ENCODE results near the gene TBC1D1.

Gene TBC1D1

GRCh38 chr4:38178392-38178995, 287.6 kb downstream of the TBC1D1 start:
- DNase-seq = no peak

DNA sequence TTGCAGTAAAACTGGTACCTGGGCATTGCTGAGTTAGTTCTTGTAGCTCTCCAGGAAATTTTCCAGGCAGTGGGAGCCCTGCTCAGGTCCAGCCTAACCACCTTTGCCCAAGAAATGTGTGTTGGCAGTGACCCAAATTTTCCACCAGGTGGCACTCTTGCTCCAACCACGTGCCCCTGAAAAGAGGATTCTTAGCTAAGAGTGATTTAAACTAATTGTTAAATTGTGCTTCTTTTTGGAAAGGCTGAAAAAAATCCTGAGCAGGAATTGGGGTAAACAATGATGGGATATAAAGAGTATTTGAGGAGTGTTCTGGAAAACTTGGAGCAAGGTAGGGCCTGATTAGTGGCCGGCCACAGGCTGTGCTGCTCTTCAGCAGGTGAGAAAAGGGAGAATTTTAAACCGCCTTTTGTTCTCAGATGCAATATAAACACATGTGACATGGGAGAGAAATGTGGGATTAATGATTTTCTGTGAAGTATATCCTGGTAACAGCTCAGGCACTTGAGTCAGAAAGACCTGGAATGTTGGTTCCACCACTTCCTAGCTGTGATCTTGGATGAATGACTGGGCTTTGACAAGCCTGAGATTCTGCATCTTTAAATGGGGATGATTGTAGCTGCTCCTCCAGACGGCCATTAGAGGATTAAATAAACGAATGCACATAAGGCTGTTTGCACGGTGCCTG, 288.9 kb downstream of the TBC1D1 start:
- DNase-seq = peak; percentile 68

GRCh38 chr4:38180456-38180855, 289.6 kb downstream of the TBC1D1 start:
- DNase-seq = no peak

DNA sequence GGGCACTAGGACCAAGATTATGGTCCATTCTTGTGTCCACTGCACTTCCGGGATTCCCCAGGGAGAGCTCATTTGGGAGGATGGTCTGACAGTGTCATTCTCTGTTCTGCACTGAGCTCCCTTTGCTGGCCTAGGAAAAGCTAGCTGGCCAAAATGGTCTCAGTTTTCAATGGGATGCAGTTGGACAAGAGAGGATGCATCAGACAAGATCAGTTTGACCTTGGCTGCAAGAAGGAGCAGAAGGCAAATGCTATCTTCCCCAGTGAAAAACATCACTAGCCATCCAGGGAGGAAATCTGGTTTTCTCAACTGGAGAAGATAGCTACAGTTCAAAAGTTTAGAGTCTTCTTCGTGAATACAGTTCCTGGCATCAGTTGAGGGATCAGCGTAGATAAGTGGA, 290.4 kb downstream of the TBC1D1 start:
- DNase-seq = no peak

DNA sequence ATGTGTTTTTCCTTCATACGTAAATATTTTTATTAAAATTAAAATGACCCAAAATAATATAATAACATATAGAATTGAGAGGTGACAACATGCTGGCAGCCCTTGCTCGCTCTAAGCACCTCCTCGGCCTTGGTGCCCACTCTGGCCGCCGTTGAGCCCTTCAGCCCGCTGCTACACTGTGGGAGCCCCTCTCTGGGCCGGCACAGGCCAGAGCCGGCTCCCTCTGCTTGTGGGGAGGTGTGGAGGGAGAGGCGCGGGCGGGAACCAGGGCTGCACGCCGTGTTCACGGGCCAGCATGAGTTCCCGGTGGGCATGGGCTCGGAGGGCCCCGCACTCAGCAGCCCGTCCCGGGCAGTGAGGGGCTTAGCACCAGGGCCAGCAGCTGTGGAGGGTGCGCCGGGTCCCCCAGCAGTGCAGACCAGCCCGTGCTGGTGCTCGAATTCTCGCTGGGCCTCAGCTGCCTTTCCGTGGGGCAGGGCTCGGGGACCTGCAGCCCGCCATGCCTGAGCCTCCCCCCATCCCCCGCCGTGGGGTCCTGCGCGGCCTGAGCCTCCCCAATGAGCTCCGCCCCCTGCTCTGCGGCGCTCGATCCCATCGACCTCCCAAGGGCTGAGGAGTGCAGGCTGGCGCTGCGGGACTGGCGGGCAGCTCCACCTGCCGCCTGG, 291.6 kb downstream of the TBC1D1 start:
- DNase-seq = no peak

- DNase-seq = no peak
Measured at GRCh38 chr4:38184404-38184803, 293.5 kb downstream of the TBC1D1 start.

DNA sequence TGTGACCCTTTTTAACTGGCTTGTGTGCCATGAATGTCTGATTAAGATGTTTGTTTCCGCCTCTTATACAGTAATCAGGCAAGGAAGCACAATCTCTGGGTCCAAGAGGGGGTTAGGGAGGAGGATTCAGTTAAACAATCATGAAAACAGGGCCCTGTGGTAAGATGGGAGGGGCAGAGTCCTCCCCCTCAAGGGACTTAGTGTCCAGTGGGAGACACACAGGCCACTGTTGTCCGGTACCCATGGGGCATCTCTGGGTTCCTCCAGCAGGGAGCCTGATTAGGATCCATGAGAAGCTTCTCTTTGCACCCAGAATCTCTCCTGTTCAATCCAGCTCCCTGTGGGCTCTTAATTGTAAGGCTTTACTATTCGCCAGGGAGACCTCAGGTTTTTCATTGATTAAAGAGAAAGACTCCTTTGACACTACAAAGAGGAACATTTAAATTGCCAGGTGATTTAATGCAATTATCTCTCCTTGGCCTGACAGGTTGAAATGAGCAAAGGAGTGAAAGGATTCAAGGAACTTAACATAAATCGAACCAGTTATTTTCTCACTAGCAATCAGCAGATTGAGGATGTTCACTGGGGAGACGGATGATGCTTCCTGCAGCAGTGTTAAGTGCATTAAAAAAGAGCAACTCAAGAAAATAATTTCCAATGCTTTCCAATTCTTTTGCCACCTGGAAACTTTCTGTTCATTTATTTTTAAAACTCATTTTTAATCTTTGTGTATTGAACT, 294.7 kb downstream of the TBC1D1 start:
- DNase-seq = no peak

DNA sequence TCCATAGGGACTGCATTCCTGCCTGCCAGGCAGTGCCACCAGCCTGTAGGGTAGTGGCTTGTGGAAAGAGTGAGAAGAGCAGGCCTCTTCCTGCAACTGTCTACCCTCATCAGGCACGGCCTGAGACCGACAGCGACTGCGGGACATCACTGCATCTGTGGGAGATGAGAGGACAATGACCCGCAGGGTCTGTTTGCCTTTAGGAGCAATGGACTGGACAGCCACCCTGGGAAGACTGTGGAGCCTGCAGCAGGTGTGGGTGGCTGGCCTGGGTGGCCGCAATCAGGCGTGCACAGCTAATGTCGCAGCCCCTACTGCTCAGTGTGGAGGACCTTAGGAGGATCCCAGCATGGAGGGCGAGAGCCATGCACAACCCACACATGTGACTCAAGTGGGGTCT, 297.3 kb downstream of the TBC1D1 start:
- no peak for DNase-seq

DNA sequence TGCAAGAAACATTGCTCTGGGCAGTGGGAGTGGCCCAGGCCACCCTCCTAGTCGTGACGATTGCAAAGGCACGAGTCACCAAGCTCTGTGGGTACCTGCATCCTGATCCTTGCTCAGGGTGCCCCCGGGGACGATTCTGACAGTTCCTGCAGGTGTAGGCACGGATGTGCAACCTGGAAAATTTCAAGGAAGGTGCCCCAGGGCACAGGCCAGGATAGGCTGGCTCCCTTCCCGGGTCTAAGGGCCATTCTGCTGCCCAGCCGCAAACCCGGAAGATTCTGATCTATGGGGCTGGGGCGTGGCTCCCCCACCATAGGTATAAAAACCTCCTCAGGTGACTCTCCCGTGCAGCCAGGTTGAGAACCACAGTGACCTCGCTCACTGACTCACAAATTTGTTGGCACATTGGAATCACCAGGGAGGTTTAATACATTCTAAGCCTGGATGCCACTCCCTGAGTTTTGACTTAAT, 297.8 kb downstream of the TBC1D1 start:
- no peak for DNase-seq
